Fibroblast of skin of back (primary cell): ENCODE data around the gene OR4E2.
A peak's percentile ranks its signal among the peaks of the same experiment; 100 is the strongest.
"Not testable (repeated sequence)": the region's sequence is repeated elsewhere in the genome, so short reads cannot be mapped to it uniquely, and the experiment has no call there.

Experiments
- DNase-seq: peaks from one replicate; pipeline ENCODE4 v3.0.0-alpha.2; 2013

The OR4E2 gene

DNA sequence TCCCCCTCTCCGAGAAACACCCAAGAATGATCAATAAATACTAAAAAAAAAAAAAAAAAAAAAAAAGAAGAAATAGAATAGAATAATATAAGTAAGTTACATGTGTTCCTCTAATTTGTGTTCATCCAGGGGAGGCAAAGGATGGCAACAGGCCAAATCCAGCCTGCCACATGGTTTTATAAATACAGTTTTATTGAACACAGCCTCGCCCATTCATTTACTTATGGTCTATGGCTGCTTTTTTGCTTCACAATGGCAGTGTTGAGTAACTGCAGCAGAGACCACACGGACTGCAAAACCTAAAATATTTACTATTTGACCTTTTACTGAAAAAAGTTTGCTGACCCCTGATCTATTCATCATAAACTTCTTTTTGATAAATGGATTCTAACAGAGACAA is 44.9 kb downstream of the OR4E2 start:
- not testable (repeated sequence) for DNase-seq

DNA sequence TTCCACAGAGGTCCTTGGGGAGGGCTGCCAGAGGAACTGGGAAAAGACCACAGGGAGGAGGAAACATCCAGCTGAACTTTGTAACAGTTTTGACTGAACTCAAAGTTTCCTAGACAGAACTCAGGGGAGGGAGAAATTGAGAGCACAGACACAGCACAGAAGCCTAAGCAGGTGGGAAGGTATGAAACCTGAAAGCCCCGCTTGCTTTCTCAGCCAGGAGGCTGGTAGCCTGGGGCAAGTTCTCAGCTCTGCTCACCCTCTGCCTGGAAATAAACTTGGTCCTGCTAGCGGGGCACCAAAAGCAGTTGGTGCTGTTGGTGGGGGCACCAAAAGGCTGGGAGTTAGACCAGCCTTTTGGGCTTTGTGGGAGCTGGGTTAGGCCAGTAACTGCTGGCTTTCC is 45.9 kb downstream of the OR4E2 start:
- DNase-seq, result no peak

DNA sequence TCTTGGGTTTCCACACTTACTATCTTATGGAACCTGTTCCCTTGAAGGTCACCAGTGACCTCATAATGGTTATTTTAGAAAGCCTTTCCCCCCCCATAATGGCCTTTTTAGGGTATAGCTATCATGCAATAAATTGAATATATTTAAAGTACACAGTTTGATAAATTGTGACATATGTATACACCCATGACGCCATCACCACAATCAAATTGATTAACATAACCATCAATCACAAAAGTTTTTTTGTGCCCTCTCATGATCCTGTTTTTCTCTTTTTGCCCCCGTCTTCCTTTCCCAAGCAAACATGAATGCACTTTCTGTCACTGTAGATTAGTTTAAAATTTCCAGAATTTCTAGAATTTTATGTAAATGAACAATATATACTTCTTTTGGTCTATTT is 48.7 kb downstream of the OR4E2 start:
- DNase-seq, result no peak

DNA sequence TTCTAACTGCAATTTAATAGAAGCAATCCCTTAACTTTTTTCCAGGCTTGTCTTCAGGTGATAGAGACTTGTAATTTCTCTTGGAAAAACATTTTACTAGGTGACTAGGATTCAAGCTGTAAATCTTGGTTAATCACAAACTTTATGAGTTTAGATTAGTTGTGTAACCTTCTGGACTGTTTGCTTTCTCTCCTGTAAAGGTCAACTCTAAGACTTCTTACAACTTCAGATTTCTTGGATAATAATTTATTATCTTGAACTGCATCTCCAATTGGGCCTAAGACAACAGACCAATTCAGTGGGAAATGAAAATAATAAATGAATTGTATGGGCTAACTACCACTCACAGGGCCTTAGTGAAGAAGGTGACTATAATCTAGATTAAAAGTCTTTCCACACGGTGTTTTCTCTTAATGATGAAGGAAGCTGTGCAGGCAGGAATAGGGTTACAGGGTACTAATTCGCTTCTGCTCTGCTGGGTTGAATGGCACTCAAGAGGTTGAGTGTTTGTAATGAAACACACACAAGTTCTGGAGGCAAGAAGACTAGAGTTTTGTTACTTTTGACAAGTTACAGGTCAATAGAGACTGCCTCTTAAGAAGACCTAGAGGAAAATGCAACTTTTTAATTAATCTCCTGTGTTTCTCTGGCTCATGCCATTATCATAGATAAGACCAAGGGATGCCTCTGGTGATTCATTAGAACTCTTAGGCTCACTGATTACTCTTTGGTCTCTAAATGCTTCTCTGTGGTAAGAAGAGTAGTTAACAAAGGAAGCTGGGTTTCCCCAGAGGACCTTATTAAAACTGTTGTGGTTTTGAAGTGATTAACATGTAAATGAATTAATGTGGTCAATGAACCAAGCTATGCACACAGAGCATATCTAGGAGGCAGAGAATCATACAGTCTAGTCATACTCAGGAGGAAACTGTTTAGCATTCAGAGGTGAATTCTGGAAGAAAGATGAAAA is 50.0 kb downstream of the OR4E2 start:
- DNase-seq, result no peak

DNA sequence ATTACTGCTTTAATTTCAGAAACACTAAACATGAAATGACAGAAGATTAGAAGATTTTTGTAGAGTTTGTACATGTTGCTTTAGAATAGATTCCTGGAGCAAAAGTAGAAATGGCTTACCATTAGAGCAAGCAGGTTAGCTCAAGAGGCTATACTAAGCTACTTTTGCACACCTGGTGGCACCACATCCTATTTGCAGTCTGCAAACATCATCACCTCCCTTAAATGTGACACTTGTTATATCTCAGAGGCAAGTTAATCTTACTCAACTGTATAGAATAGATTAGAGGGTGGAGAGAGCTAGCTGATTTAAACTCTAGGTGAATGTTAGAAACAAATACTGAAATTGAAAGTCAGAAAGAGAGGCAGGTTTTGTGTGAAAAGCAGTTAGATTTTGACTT is 50.7 kb downstream of the OR4E2 start:
- no peak for DNase-seq

DNA sequence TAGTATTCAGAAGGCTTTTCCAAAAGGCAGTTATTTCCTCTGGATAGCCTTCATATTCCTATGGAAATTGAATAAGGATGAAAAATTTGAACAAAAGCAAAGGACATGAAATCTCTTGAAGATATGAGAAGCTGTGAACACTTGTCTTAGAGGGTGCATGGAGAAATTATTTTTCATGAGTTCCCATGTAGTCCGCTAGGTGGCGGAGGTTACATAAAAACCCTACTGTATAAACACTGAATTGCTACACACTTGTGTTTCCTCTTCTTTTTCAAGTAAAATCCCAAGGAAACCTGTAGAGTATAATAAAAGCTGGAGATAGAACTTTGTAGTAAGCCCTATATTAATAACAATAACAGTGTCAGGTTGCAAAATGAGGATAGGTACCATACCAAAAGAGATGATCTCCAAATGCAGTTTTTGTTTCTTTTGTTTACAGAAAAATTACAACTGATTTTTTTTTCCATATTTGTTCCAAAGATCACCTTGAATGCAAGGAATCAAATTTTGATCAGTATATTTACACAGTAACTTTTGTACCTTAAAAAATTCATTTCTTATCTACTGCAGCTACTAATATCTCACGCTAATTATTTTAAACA is 57.8 kb downstream of the OR4E2 start:
- peak; percentile 31 for DNase-seq

DNA sequence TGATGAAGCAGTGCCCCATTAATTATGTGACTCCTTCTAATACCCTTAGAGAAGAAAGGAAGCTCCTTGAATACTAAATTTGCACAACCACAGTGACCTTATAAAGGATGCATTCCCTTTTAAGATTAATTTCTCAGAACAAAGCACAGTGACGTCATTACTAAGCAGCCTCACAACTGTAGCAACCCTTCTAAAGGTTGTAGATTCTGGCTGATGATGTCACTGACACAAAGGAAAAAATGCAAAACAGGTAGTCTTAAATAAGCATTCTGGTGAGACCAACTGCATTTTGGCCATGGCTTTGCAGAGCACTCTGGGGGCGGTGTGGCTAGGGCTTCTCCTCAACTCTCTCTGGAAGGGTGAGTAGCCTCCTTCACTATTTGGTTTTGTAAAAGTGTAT is 58.4 kb downstream of the OR4E2 start:
- no peak for DNase-seq

DNA sequence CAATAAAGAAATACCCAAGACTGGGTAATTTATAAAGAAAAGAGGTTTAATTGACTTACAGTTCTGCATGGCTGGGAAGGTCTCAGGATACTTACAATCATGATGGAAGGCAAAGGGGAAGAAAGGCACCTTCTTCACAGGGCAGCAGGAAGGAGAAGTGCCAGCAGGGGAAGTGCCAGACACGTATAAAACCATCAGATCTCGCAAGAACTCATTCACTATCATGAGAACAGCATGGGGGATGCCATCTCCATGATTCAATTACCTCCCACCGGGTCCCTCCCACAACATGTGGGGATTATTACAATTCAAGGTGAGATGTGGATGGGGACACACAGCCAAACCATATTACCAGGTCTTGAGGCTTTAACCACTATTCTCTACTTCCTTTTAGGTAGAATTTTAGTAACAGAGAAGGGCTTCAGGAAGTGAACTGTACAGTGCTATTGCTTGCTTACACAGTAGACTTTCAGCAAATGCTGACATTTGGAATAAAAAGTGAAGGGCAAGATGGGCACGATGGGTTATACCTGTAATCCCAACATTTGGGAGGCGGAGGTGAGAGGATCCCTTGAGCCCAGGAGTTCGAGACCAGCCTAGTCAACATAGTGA is 60.8 kb downstream of the OR4E2 start:
- DNase-seq, result no peak
